ENCODE data around the gene TMEM94. TPM values are rescaled to one million over a fixed set of nuclear protein-coding genes. Genes with fewer than 3 reads are reported as not detected.

Gene TMEM94
- total and polyA plus RNA-seq, 2 of the 13 experiments (the other 11 are each of a cell fraction or from before 2014, with no cell fraction given): 32.6 to 134 TPM

- intact Hi-C loops (cut with micrococcal nuclease; ENCODE audit: unreplicated experiment): loop anchor here (5.0 kb wide), 1 partner anchor 58 kb away; no protein-coding TSS in a partner anchor
These were observed 29.3 kb downstream of the TMEM94 start for GRCh38 chr17:75485688-75486087.

DNA sequence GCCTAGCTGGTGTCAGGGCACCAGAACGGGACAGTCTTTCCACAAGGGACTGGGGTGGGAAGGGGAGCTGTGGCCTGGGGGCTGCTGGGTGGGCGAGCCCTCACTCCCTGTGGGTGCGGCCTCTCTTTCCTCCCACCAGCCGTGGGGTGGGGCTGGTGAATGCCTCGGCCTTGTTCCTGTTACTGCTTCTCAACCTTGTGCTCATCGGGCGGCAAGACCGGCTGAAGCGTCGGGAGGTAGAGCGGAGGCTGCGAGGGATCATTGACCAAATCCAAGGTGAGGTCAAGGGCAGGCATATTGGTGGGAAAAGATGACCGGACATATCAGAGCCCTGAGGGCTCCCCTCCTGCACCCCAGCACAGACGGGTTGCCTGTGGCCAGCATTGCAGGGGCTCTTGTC lies 29.7 kb downstream of the TMEM94 start:
- CTCF ChIA-PET (ENCODE audit: low intra/inter-chr PET ratio, low total read pairs): interaction anchor here (0.8 to 1.0 kb wide), 2 partner anchors 59 to 60 kb away, joined by 3 to 4 read pairs; no protein-coding TSS in a partner anchor
- H2AFZ ChIP-seq (ENCODE audit: low read length): no peak overlapping the region
- FAIRE-seq (no peak), ATAC-seq (no peak), DNase-seq (ENCODE audit: low spot score) (no peak)
- H3K4me2 ChIP-seq (ENCODE audit: low read depth, low read length): no peak overlapping the region
- WGBS (ENCODE audit: low lambda C conversion rate): 96% methylated on average over 14 of the region's 14 CpGs
- H3K9me3 ChIP-seq (ENCODE audit: low read length): no peaks in the 10 kb centered on the region
- BruUV-seq (replicated peaks): no TSS peak
- POLR2A ChIA-PET: no interaction called here
- H3K4me3 ChIP-seq (replicated peaks in 1 of 3; ENCODE audit: insufficient read depth in 1 of 3, low read depth in 2 of 3, low read length in 3 of 3): no peak overlapping the region
- no peak overlapping the region for H3K9ac ChIP-seq (ENCODE audit: insufficient read depth, low read depth, low read length)
- H3K27me3 ChIP-seq (ENCODE audit: control insufficient read depth in 1 of 2, insufficient read depth in 2 of 2, low read length in 2 of 2): no peaks in the 10 kb centered on the region
- H4K20me1 ChIP-seq (ENCODE audit: insufficient read depth, low read length): peaks cover 8% of the 10 kb centered on the region; the same call in 1 of the 2 replicates
- peaks cover 17 to 21% of the 10 kb centered on the region in 2 experiments for H3K36me3 ChIP-seq (replicated peaks in 1 of 2; ENCODE audit: control insufficient read depth in 1 of 2, insufficient read depth in 2 of 2, low read length in 2 of 2)
- H3K27ac ChIP-seq (ENCODE audit: extremely low read length, insufficient read depth, low read length): no peak overlapping the region
- intact Hi-C loops (cut with micrococcal nuclease; ENCODE audit: unreplicated experiment): loop anchor here (5.0 kb wide), 1 partner anchor 59 kb away; no protein-coding TSS in a partner anchor
- in situ Hi-C loops (cut with HindIII; ENCODE audit: extremely low pct_ligation_motif_present, low pct_unique_long_range_greater_than_20kb): loop anchor here (5.0 kb wide), 1 partner anchor 54 kb away; no protein-coding TSS in a partner anchor
- no peaks in the 10 kb centered on the region for H3K4me1 ChIP-seq (ENCODE audit: insufficient read depth, low read length)
- no peaks in the 10 kb centered on the region for H3K79me2 ChIP-seq (ENCODE audit: insufficient read depth, low read length)
- TF ChIP-seq ZNF567 (CRISPR knock-in tag; IDR thresholded peaks at IDR 0.05; ENCODE audit: borderline replicate concordance): no peak
- TF ChIP-seq SRY (CRISPR knock-in tag; IDR thresholded peaks at IDR 0.05): no peak
- TF ChIP-seq, protein P1, sequence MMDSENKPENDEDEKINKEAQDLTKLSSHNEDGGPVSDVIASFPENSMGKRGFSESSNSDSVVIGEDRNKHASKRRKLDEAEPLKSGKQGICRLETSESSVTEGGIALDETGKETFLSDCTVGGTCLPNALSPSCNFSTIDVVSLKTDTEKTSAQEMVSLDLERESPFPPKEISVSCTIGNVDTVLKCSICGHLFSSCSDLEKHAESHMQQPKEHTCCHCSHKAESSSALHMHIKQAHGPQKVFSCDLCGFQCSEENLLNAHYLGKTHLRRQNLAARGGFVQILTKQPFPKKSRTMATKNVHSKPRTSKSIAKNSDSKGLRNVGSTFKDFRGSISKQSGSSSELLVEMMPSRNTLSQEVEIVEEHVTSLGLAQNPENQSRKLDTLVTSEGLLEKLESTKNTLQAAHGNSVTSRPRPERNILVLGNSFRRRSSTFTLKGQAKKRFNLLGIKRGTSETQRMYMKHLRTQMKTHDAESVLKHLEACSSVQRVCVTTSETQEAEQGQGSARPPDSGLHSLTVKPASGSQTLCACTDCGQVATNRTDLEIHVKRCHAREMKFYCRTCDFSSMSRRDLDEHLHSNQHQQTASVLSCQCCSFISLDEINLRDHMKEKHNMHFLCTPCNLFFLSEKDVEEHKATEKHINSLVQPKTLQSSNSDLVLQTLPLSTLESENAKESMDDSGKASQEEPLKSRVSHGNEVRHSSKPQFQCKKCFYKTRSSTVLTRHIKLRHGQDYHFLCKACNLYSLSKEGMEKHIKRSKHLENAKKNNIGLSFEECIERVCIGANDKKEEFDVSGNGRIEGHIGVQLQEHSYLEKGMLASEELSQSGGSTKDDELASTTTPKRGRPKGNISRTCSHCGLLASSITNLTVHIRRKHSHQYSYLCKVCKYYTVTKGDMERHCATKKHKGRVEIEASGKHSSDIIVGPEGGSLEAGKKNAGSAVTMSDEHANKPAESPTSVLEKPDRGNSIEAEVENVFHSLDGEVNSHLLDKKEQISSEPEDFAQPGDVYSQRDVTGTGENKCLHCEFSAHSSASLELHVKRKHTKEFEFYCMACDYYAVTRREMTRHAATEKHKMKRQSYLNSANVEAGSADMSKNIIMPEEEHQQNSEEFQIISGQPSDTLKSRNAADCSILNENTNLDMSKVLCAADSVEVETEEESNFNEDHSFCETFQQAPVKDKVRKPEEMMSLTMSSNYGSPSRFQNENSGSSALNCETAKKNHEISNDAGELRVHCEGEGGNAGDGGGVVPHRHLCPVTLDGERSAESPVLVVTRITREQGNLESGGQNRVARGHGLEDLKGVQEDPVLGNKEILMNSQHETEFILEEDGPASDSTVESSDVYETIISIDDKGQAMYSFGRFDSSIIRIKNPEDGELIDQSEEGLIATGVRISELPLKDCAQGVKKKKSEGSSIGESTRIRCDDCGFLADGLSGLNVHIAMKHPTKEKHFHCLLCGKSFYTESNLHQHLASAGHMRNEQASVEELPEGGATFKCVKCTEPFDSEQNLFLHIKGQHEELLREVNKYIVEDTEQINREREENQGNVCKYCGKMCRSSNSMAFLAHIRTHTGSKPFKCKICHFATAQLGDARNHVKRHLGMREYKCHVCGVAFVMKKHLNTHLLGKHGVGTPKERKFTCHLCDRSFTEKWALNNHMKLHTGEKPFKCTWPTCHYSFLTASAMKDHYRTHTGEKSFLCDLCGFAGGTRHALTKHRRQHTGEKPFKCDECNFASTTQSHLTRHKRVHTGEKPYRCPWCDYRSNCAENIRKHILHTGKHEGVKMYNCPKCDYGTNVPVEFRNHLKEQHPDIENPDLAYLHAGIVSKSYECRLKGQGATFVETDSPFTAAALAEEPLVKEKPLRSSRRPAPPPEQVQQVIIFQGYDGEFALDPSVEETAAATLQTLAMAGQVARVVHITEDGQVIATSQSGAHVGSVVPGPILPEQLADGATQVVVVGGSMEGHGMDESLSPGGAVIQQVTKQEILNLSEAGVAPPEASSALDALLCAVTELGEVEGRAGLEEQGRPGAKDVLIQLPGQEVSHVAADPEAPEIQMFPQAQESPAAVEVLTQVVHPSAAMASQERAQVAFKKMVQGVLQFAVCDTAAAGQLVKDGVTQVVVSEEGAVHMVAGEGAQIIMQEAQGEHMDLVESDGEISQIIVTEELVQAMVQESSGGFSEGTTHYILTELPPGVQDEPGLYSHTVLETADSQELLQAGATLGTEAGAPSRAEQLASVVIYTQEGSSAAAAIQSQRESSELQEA (CRISPR knock-in tag; IDR thresholded peaks at IDR 0.05; ENCODE audit: not compliant biosample characterization): no peak
- TF ChIP-seq, protein P2, sequence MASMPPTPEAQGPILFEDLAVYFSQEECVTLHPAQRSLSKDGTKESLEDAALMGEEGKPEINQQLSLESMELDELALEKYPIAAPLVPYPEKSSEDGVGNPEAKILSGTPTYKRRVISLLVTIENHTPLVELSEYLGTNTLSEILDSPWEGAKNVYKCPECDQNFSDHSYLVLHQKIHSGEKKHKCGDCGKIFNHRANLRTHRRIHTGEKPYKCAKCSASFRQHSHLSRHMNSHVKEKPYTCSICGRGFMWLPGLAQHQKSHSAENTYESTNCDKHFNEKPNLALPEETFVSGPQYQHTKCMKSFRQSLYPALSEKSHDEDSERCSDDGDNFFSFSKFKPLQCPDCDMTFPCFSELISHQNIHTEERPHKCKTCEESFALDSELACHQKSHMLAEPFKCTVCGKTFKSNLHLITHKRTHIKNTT (CRISPR knock-in tag; IDR thresholded peaks at IDR 0.05): no peak
- no peak for TF ChIP-seq XBP1 (CRISPR knock-in tag; IDR thresholded peaks at IDR 0.05)
- TF ChIP-seq NFIC (IDR thresholded peaks at IDR 0.05; ENCODE audit: low read length): no peak

More at GRCh38 chr17:75485688-75486087, 29.3 kb downstream of the TMEM94 start:
- in situ Hi-C loops (cut with HindIII; ENCODE audit: extremely low pct_ligation_motif_present, low pct_unique_long_range_greater_than_20kb): loop anchor here (5.0 kb wide), 1 partner anchor 53 kb away; no protein-coding TSS in a partner anchor
- no peak overlapping the region for H3K9ac ChIP-seq (ENCODE audit: insufficient read depth, low read depth, low read length)
- no peaks in the 10 kb centered on the region for H3K9me3 ChIP-seq (ENCODE audit: low read length)
- ChIA-PET CTCF (ENCODE audit: low intra/inter-chr PET ratio, low total read pairs) (interaction anchor here (0.8 kb wide), 1 partner anchor 59 kb away, joined by 4 read pairs; no protein-coding TSS in a partner anchor), POLR2A (no interaction called here)
- H3K4me2 ChIP-seq (ENCODE audit: low read depth, low read length): no peak overlapping the region
- H3K79me2 ChIP-seq (ENCODE audit: insufficient read depth, low read length): no peaks in the 10 kb centered on the region
- peaks cover 11% of the 10 kb centered on the region; the same call in 1 of the 2 replicates for H4K20me1 ChIP-seq (ENCODE audit: insufficient read depth, low read length)
- ATAC-seq (no peak), DNase-seq (ENCODE audit: low spot score) (no peak), FAIRE-seq (no peak)
- H3K27ac ChIP-seq (ENCODE audit: extremely low read length, insufficient read depth, low read length): no peak overlapping the region
- peaks cover 17% of the 10 kb centered on the region in 2 experiments for H3K36me3 ChIP-seq (replicated peaks in 1 of 2; ENCODE audit: control insufficient read depth in 1 of 2, insufficient read depth in 2 of 2, low read length in 2 of 2)
- no TSS peak for BruUV-seq (replicated peaks)
- WGBS (ENCODE audit: low lambda C conversion rate): 98% methylated on average over 11 of the region's 12 CpGs
- H3K27me3 ChIP-seq (ENCODE audit: control insufficient read depth in 1 of 2, insufficient read depth in 2 of 2, low read length in 2 of 2): no peaks in the 10 kb centered on the region
- H2AFZ ChIP-seq (ENCODE audit: low read length): no peak overlapping the region
- H3K4me1 ChIP-seq (ENCODE audit: insufficient read depth, low read length): no peaks in the 10 kb centered on the region
- no peak overlapping the region for H3K4me3 ChIP-seq (replicated peaks in 1 of 3; ENCODE audit: insufficient read depth in 1 of 3, low read depth in 2 of 3, low read length in 3 of 3)
- TF ChIP-seq SKI (IDR thresholded peaks at IDR 0.05; ENCODE audit: partially characterized antibody) (no peak), PRPF4 (IDR thresholded peaks at IDR 0.05; ENCODE audit: low read depth, low read length, poor library complexity, severe bottlenecking) (no peak), NFRKB (IDR thresholded peaks at IDR 0.05) (no peak), ZNF772 (CRISPR knock-in tag; IDR thresholded peaks at IDR 0.05) (no peak), MAFF (IDR thresholded peaks at IDR 0.05; ENCODE audit: low read depth, low read length) (no peak), RBM39 (IDR thresholded peaks at IDR 0.05; ENCODE audit: low read depth, low read length, poor library complexity, severe bottlenecking) (no peak), ZBTB20 (CRISPR knock-in tag; IDR thresholded peaks at IDR 0.05; ENCODE audit: borderline replicate concordance, low read depth) (no peak)

Measured in HepG2 (cell line).